Stomach (tissue), 4 donors: ENCODE measurements around the gene ANKRD40.

Experiments
- CTCF ChIP-seq, 7 experiments: fragments of 450-650 bp in 4 of 7; fragments of 200-600 bp in 3 of 7; sonication (generic) in 3 of 7; IDR thresholded peaks; one replicate each; pipeline ENCODE4 v1.5.1; 2016 to 2019; ENCODE audit warnings: antibody characterized with exemption in 7 of 7, control low read depth in 2 of 7, mild to moderate bottlenecking in 1 of 7
- POLR2A ChIP-seq, 4 donors: fragments of 450-650 bp; IDR thresholded peaks; one replicate each; pipeline ENCODE4 v1.6.1; 2016; ENCODE audit warnings: antibody characterized with exemption in 4 of 4, control low read depth in 2 of 4, mild to moderate bottlenecking in 1 of 4, moderate library complexity in 1 of 4
- POLR2AphosphoS5 ChIP-seq, 3 donors: sonication (generic); formaldehyde crosslinking; IDR thresholded peaks; one replicate each; pipeline ENCODE4 v1.6.1; 2016; ENCODE audit warnings: antibody characterized with exemption in 3 of 3

DNA sequence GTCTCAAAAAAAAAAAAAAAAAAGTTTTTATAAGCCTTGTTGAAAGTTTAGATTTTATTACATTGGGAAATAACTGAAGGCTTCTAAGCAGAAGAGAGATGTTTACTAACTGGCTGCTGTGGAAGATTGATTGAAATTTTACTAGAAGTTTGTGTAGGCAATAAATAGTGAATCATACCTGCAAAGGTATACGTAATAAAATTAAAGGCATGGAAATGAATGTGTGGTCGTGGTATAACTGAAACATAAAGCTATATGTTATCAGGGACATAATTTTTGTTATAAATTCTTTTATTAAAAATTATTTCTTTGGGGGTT, 20.4 kb upstream of the ANKRD40 start:
- no peak for TF ChIP-seq CTCF (IDR thresholded peaks at IDR 0.05)
- TF ChIP-seq POLR2AphosphoS5 (IDR thresholded peaks at IDR 0.05), result no peak
- no peak for TF ChIP-seq POLR2A (IDR thresholded peaks at IDR 0.05)
